IPS-18c (cell line): Measurements from ENCODE around the gene OR2L5.

Experiments used
- H3K4me3 ChIP-seq: 2 replicates; pipeline ENCODE4 v1.7.0; 2013; ENCODE audit warnings: low read depth, mild to moderate bottlenecking, low read length, moderate library complexity; ENCODE audit not compliant: insufficient read depth
- H3K9me3 ChIP-seq: one replicate; pipeline ENCODE4 v1.6.1; 2013; ENCODE audit warnings: mild to moderate bottlenecking, low read length, moderate library complexity; ENCODE audit not compliant: control insufficient read depth, insufficient read depth

OR2L5 gene, protein sequence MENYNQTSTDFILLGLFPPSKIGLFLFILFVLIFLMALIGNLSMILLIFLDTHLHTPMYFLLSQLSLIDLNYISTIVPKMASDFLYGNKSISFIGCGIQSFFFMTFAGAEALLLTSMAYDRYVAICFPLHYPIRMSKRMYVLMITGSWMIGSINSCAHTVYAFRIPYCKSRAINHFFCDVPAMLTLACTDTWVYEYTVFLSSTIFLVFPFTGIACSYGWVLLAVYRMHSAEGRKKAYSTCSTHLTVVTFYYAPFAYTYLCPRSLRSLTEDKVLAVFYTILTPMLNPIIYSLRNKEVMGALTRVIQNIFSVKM

DNA sequence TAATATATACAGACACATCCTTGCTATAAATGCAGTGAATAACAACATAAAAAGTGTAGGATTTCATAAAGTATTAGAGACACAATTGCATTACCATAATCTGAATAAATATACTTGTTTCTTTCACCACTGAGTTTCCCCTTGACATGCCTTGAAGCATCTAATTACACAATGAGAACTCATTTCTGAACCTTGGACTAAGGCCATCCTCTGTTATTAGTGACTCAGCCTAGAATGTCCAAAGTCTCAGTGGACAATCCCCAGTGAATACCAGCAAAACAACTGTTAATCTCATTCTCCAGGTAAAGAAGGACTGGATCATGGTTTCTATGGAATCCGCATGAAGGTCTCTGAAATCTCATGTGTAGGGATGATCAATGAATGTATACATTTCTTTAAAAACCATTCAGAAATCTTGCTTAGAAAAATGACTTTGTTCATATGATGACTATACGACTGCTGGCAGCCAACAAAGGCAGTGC, at the start of gene OR2L5:
Gene OR2L5 (plus strand): TSS at position 432 of the 482 bp plus-strand sequence. CDS start 8,288 bp downstream, outside the sequence.
- Histone ChIP-seq H3K9me3 (no peaks in the 10 kb centered on the region), H3K4me3 (no peak within 1 kb of the TSS)

DNA sequence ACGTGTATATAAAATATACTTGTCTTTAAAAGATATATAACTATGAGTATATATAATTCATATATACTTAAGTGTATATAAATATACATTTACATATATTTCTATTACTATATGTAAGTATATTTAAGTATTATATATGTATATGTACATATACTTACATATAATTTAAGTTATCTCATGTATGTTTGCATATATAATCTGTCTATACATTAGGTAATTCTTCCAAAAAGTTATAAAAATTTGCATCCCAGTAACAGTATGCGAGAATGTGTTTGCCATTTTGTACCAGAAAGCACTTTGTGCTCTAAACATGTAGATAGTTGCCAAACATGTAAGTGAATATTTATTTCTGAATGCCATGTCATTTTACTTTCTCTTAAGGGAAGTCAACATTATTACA, 48.5 kb upstream of the OR2L5 start, which contains the start of gene OR2AK2:
Gene OR2AK2 (plus strand): TSS at position 301 of the 400 bp plus-strand sequence. CDS start 144 bp downstream, outside the sequence.
- H3K9me3 ChIP-seq = no peaks in the 10 kb centered on the region
- H3K4me3 ChIP-seq = no peak within 1 kb of the TSS

DNA sequence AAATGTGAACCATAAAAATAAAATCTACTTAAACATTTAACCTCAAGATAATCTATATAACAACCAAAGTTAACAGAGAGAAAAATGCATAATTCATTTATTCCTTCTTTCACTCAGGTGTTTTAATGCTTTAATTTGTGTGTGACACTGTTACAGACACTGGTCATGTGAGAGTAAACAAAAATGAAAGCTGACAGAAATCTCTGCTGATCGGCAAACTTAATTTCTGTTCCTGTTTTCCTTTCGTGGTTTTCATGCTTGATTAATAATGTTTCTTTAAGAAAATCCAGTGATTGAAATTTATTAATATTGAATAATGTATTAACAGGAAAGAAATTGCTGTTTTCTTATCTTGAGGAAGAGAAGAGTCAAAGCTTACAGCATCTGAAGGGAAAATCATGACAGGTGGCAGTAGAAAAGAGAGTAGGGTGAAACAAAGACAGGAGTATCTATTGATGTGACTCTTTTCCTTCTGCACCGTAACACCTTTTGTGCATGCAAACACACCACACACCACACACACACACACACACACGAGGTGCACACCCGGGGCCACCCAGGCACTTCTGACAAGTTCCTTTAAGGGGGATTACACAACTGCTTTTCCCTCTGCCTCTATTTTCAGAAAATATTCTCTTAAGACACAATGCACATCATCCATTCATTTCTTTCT, 46.8 kb upstream of the OR2L5 start:
- H3K4me3 ChIP-seq = no peak overlapping the region
- no peaks in the 10 kb centered on the region for H3K9me3 ChIP-seq

DNA sequence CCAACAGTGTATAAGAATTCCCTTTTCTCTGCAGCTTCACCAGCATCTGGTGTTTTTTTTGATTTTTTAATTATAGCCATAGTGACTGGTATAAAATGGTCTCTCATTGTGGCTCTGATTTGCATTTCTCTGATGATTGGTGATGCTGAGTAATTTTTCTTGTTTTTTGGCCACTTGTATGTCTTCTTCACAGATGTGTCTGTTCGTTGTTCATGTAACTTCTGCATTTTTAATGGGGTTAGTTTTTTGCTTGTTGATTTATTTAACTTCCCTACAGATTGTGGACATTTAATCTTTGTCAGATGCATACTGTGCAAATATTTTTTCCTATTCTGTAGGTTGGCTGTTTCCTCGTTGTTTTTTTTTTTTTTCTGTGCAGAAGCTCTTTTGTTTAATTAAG, 20.5 kb upstream of the OR2L5 start:
- Histone ChIP-seq H3K9me3 (no peaks in the 10 kb centered on the region), H3K4me3 (no peak overlapping the region)

DNA sequence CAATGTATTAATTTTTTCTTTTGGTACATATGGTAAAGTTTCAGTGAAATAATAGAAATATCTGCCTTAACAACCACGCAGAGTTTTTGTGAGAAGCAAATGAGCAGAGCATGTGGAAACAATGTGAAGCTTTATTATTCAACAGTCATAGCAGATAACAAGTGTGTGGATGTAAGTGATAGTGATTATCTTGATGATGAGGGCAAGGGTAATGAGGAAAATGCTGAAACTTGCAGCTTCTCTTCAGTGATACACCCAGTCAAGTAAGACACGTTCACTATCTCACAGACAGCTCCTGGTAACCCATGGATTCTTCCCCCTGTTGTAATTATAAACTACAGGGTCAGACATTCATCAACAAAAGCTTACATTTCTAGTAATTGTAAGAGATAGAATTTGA, 14.6 kb upstream of the OR2L5 start:
- H3K4me3 ChIP-seq = no peak overlapping the region
- H3K9me3 ChIP-seq = no peaks in the 10 kb centered on the region

DNA sequence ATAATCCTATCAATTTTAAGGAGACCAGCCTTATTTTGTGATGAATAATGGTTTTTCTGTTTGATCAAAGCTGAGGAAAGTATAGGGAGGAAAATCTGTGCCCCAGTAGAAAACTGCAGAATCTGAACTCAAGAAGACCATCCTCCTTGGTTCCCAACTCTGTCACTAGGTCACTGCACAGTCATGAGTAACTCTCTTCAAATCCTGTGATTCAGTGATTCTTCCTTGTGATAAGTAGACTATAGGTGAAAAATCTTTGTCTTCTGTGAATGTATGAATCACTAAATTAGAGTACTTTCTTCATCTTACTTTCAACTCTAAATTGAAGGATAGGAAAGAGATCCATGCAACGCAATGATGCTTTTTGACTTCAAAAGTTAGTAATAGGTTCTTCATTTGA, 13.3 kb upstream of the OR2L5 start:
- H3K4me3 ChIP-seq = no peak overlapping the region
- H3K9me3 ChIP-seq = no peaks in the 10 kb centered on the region

DNA sequence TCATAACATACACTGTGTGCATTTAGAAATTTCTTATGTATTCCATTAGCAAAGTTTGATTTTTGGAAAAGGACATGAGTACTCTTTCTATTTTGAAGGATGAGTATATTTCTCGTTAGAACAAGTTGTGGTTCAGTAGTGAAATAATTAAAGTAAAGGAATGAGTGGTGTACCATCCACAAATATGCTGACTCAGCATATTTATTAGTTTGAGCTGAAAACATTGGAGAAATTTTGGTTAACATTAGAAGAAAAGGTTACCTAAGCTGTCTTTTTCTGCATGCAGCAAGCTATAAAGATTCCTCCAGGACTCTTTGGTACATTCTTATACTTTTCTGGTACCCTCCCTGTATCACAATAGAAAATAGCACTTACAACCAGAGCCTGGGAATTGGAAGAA, 5.7 kb upstream of the OR2L5 start:
- no peaks in the 10 kb centered on the region for H3K9me3 ChIP-seq
- H3K4me3 ChIP-seq = no peak overlapping the region

DNA sequence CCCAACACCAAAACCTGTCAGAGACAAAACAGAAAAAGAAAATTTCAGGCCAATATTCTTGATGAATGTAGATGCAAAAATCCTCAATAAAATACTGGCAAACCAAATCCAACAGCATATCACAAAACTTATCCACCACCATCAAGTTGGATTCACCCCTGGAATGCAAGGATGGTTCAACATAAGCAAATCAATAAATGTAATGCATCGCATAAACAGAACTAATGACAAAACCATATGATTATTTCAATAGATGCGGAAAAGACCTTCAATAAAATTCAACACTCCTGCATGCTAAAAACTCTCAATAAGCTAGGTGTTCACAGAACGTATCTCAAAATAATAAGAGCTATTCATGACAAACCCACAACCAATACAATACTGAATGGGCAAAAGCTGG, 3.8 kb upstream of the OR2L5 start:
- no peaks in the 10 kb centered on the region for H3K9me3 ChIP-seq

DNA sequence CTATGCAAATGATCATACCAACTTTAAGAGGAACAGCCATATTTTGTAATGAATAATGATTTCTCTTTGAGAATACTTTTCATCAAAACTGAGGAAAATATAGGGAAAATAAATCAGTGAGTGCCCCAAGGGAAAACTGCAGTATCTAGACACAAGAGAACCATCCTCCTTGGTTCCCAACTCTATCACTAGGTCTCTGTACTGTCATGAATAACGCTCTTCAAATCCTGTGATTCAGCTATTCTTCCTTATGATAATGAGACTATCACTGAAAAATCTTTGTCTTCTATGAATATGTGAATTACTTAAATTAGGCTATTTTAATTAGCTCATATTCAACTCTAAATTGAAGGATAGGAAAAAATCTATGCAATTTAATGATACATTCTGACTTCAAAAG, 2.3 kb downstream of the OR2L5 start:
- Histone ChIP-seq H3K9me3 (no peaks in the 10 kb centered on the region), H3K4me3 (no peak overlapping the region)

More for the DNA sequence above, 3.8 kb upstream of the OR2L5 start:
- H3K4me3 ChIP-seq = no peak overlapping the region

DNA sequence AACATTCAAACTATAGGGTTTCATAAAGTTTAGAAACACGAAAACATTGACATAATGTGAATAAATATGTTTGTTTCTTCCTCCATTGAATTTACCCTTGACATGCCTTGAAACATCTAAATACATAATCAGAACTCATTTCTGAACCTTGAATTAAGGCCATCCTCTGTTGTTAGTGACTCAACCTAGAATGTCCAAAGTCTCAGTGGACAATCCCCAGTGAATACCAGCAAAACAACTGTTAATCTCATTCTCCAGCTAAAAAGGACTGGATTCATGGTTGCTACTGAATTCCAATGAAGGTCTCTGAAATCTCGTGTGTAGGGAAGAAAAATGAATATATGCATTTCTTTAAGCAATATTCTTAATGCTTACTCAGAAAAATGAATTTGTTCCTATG, 16.3 kb downstream of the OR2L5 start, which contains the start of gene OR2L2:
Gene OR2L2 (plus strand): TSS at position 301 of the 400 bp plus-strand sequence. CDS start 8,198 bp downstream, outside the sequence.
- H3K4me3 ChIP-seq = no peak within 1 kb of the TSS
- H3K9me3 ChIP-seq = no peaks in the 10 kb centered on the region

DNA sequence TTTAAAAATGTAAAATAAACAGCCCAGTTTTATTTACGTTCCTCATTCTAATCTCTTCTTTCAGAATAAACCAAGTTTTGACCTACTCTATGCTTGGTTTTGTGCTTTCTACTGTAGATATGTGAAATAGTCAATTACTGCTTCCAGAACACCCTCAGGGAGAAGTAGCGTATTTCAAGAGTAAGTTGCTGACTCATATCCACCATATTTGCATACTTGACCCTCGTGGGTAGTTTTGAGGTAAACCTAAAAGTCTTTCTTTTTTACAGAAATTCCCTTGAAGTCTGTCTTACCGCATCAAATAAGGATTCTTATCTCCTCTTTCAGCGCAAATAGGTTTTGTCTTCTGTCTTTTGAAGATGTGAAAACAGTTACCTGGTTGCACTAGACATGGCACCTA, 31.7 kb downstream of the OR2L5 start:
- H3K9me3 ChIP-seq = no peaks in the 10 kb centered on the region

DNA sequence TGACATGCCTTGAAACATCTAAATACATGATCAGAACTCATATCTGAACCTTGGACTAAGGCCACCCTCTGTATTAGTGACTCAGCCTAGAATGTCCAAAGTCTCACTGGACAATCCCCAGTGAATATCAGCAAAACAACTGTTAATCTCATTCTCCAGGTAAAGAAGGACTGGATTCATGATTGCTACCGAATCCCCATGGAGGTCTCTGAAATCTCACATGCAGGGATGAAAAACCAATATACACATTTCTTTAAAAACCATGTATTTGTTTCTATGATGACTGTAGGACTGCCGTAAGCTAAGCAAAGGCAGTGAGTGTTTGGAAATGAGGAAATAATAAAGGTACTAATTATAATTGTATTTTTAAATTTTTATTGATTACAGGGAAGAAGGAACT, 33.1 kb downstream of the OR2L5 start, which contains the start of gene OR2L3:
Gene OR2L3 (plus strand): TSS at position 301 of the 400 bp plus-strand sequence. CDS start 13,846 bp downstream, outside the sequence.
- no peaks in the 10 kb centered on the region for H3K9me3 ChIP-seq
- H3K4me3 ChIP-seq = no peak within 1 kb of the TSS

More for the DNA sequence above, 31.7 kb downstream of the OR2L5 start:
- H3K4me3 ChIP-seq = no peak overlapping the region

DNA sequence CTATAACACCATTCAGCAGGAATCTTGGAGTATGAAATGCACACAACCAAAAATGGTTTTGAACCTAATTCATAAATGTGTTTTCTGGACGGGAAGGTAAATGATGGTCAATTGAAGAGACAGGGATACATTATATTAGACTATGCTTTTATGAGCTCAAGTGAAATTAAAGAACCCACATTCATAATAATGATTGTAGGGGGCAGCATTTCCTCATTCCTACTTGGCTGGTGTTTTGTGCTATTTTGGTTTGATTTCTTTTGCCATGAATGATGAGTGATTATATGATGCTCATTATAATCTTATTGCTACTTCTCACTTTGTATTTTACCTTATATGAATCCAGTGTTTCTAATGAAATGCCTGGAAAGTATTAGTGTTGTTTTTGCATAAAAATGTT, 33.5 kb downstream of the OR2L5 start:
- Histone ChIP-seq H3K4me3 (no peak overlapping the region), H3K9me3 (no peaks in the 10 kb centered on the region)

DNA sequence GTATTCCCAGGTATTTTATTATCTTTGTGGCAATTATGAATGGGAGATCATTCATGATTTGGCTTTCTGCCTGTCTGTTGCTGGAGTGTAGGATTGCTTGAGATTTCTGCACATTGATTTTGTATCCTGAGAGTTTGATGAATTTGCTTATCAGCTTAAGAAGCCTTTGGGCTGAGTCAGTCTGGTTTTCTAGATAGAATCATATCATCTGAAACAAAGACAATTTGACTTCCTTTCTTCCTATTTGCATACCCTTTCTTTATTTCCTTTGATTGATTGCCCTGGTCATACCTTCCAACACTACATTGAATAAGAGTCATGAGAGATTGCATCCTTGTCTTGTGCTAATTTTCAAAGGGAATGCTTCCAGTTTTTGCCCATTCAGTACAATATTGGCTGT, 41.2 kb downstream of the OR2L5 start:
- no peaks in the 10 kb centered on the region for H3K9me3 ChIP-seq
- H3K4me3 ChIP-seq = no peak overlapping the region

DNA sequence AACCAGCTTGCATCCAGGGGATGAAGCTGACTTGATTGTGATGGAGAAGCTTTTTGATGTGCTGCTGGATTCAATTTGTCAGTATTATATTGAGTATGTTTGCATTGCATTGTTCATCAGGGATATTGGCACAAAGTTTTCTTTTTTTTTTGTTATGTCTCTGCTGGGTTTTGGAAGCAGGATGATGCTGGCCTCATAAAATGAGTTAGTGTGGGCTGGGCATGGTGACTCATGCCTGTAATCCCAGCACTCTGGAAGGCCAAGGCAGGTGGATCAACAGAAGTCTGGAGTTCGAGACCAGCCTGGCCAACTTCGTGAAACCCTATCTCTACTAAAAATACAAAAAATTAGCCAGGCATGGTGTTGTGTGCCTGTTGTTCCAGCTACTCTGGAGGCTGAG, 41.8 kb downstream of the OR2L5 start:
- Histone ChIP-seq H3K4me3 (no peak overlapping the region), H3K9me3 (no peaks in the 10 kb centered on the region)

DNA sequence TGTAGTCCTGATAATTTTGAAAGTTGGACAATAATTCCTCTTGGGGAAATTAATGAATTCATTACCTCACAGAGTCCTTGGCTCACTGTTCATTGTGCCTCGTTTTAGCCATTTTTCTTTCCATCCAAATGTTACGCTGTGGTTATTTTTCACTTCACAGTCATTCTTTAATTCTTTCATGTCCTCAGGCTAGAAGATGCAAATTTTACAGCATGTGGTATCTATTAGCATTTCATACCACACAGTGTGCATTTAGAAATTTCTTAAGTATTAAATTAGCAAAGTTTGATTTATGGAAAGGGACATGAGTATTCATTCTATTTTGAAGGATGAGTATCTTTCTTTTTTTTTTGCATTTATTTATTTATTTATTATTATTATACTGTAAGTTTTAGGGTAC, 51.6 kb downstream of the OR2L5 start:
- Histone ChIP-seq H3K4me3 (no peak overlapping the region), H3K9me3 (no peaks in the 10 kb centered on the region)

DNA sequence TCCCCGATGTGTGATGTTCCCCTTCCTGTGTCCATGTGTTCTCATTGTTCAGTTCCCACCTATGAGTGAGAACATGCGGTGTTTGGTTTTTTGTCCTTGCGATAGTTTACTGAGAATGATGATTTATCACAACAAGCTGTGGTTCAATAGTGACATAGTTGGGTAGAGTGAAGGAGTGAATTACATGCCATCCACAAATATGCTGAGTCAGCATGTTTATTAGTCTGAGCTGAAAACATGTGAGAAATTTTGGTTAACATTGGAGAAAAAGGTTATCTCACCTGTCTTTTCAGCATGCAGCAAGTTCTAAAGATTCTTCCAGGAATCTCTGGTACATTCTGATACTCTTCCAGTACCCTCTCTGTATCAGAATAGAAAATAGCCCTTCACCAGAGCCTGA, 52.1 kb downstream of the OR2L5 start:
- H3K9me3 ChIP-seq = no peaks in the 10 kb centered on the region
- no peak overlapping the region for H3K4me3 ChIP-seq
